ENCODE measurements around the gene FMN2.

FMN2 gene

DNA sequence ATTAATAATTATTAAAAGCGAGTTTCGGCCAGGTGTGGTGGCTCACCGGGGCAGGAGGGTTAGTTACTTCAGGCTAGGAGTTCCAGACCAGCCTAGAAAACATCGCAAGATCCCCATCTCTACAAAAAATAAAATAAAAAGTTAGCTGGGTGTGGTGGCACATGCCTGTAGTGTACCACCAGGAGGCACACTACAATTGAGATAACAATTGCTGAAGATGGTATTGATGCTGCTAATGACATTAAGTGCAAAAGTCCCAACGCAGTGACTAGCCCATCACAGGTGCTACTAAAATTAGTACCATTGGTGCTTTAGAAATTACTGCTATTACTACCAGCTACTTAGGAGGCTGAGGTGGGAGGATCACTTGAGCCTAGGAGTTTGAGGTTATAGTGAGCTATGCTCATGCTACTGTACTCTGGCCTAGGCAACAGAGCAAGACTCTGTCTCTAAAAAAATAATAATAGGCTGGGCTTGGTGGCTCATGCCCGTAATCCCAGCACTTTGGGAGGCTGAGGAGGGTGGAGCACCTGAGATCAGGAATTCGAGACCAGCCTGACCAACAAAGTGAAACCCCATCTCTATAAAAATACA, 363.6 kb downstream of the FMN2 start:
- TF ChIP-seq POLR2AphosphoS5 (IDR thresholded peaks at IDR 0.05; ENCODE audit: low read depth, low read length) = no peak
- no peak for TF ChIP-seq TAF1 (IDR thresholded peaks at IDR 0.05; ENCODE audit: borderline replicate concordance, insufficient read depth, low read length)
- no peak for TF ChIP-seq FOXP2 (optimal IDR thresholded peaks at IDR 0.05; ENCODE audit: borderline replicate concordance, extremely low read depth, extremely low read length, insufficient read depth)
- no peak for TF ChIP-seq SIN3A (IDR thresholded peaks at IDR 0.05; ENCODE audit: borderline replicate concordance, insufficient read depth, low read length)
- TF ChIP-seq, protein P1, sequence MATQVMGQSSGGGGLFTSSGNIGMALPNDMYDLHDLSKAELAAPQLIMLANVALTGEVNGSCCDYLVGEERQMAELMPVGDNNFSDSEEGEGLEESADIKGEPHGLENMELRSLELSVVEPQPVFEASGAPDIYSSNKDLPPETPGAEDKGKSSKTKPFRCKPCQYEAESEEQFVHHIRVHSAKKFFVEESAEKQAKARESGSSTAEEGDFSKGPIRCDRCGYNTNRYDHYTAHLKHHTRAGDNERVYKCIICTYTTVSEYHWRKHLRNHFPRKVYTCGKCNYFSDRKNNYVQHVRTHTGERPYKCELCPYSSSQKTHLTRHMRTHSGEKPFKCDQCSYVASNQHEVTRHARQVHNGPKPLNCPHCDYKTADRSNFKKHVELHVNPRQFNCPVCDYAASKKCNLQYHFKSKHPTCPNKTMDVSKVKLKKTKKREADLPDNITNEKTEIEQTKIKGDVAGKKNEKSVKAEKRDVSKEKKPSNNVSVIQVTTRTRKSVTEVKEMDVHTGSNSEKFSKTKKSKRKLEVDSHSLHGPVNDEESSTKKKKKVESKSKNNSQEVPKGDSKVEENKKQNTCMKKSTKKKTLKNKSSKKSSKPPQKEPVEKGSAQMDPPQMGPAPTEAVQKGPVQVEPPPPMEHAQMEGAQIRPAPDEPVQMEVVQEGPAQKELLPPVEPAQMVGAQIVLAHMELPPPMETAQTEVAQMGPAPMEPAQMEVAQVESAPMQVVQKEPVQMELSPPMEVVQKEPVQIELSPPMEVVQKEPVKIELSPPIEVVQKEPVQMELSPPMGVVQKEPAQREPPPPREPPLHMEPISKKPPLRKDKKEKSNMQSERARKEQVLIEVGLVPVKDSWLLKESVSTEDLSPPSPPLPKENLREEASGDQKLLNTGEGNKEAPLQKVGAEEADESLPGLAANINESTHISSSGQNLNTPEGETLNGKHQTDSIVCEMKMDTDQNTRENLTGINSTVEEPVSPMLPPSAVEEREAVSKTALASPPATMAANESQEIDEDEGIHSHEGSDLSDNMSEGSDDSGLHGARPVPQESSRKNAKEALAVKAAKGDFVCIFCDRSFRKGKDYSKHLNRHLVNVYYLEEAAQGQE (IDR thresholded peaks at IDR 0.05; ENCODE audit: insufficient read depth in 1 of 2, low read depth in 2 of 2, low read length in 2 of 2) = no peak

DNA sequence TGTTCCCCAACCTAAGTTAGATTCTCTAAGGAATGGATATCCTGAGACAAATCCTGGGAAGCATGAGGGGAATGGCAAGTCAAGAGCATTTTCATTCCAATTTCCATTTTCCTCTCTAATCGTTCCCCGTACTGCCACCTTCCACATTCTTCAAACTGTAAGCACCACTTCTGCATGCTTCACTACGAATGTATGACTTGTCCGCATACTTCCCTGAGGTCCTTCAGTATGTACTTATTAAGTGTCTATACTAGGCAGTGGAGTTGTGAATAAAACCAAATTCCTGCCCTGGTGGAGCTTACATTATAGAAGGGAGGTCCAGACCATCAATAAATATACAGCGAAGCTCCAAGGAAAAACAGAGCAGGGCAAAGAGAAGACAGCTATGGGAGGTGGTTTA, 365.5 kb downstream of the FMN2 start:
- TF ChIP-seq FOXP2 (optimal IDR thresholded peaks at IDR 0.05; ENCODE audit: borderline replicate concordance, extremely low read depth, extremely low read length, insufficient read depth) (no peak), POLR2AphosphoS5 (IDR thresholded peaks at IDR 0.05; ENCODE audit: low read depth, low read length) (no peak)

DNA sequence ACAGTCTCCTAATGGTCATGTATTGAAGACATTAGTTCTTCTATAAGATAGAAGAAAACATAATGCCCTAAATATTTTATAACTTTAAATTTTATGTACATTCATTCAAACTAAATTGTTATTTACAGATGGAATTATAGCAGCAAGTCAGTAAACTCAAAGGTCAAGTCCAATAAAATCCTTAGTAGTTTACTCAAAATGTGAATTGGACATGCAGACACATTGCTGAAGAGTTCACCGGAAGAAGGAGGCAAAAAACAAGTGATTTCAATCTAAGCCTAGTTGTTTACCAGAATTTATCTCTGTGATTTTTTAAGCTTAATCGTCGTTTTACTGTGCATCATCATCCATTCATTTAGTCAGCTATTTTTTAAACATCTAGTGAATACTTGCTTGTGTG, 370.6 kb downstream of the FMN2 start:
- no peak for TF ChIP-seq POLR2AphosphoS5 (IDR thresholded peaks at IDR 0.05; ENCODE audit: low read depth, low read length)
- TF ChIP-seq TAF1 (IDR thresholded peaks at IDR 0.05; ENCODE audit: borderline replicate concordance, insufficient read depth, low read length) = no peak
- TF ChIP-seq, protein P1 (IDR thresholded peaks at IDR 0.05; ENCODE audit: insufficient read depth in 1 of 2, low read depth in 2 of 2, low read length in 2 of 2) = no peak
- no peak for TF ChIP-seq FOXP2 (optimal IDR thresholded peaks at IDR 0.05; ENCODE audit: borderline replicate concordance, extremely low read depth, extremely low read length, insufficient read depth)
- TF ChIP-seq SIN3A (IDR thresholded peaks at IDR 0.05; ENCODE audit: borderline replicate concordance, insufficient read depth, low read length) = no peak

GRCh38 chr1:240462766-240463395, 371.2 kb downstream of the FMN2 start:
- TF ChIP-seq, protein P1 (IDR thresholded peaks at IDR 0.05; ENCODE audit: insufficient read depth in 1 of 2, low read depth in 2 of 2, low read length in 2 of 2) = no peak
- TF ChIP-seq SIN3A (IDR thresholded peaks at IDR 0.05; ENCODE audit: borderline replicate concordance, insufficient read depth, low read length) = no peak
- TF ChIP-seq TAF1 (IDR thresholded peaks at IDR 0.05; ENCODE audit: borderline replicate concordance, insufficient read depth, low read length) = no peak
- TF ChIP-seq FOXP2 (optimal IDR thresholded peaks at IDR 0.05; ENCODE audit: borderline replicate concordance, extremely low read depth, extremely low read length, insufficient read depth) = no peak
- TF ChIP-seq POLR2AphosphoS5 (IDR thresholded peaks at IDR 0.05; ENCODE audit: low read depth, low read length) = no peak

DNA sequence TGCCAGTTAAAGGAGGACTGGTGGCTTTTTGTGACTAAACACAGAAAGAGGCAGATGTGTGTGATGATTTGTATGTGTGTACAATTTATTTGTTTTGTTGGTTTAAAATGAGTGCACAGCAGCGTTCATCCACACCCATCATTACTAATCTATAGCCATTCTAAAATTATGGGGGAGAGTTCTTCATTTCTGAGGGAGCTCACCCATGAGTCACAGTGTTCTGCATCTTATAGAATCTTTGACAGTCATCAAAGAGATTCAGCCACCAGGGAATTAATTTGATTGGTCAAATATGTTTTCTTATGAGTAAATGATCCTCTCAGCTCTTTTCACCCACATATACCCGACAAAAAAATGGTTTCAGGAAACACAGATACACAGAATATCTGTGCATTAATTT, 372.4 kb downstream of the FMN2 start:
- TF ChIP-seq, protein P1 (IDR thresholded peaks at IDR 0.05; ENCODE audit: insufficient read depth in 1 of 2, low read depth in 2 of 2, low read length in 2 of 2) = no peak
- TF ChIP-seq POLR2AphosphoS5 (IDR thresholded peaks at IDR 0.05; ENCODE audit: low read depth, low read length) (no peak), FOXP2 (optimal IDR thresholded peaks at IDR 0.05; ENCODE audit: borderline replicate concordance, extremely low read depth, extremely low read length, insufficient read depth) (no peak), SIN3A (IDR thresholded peaks at IDR 0.05; ENCODE audit: borderline replicate concordance, insufficient read depth, low read length) (no peak), TAF1 (IDR thresholded peaks at IDR 0.05; ENCODE audit: borderline replicate concordance, insufficient read depth, low read length) (no peak)

All from PFSK-1 (cell line).